OCI-LY3 (cell line): Measurements from ENCODE around the gene SH2B3.

Source experiments
- H2AFZ ChIP-seq: fragments of 200-600, 300-600 bp; shearing (Covaris generic); 2 replicates; pipeline ENCODE4 v1.6.0; 2014; ENCODE audit warnings: antibody characterized with exemption, low read depth, low read length
- H3K27ac ChIP-seq: fragments of 200-600, 300-600 bp; sonication (generic); 2 replicates; pipeline ENCODE4 v1.5.1; 2014; ENCODE audit warnings: mild to moderate bottlenecking, low read length, moderate library complexity, mixed read lengths
- H3K27me3 ChIP-seq: fragments of 200-600, 300-600 bp; sonication (generic); 2 replicates; pipeline ENCODE4 v1.6.1; 2014; ENCODE audit warnings: low read depth, low read length, mixed read lengths
- H3K36me3 ChIP-seq: fragments of 200-600, 300-600 bp; sonication (generic); replicated peaks from 2 replicates; pipeline ENCODE3; 2014; ENCODE audit warnings: low read depth, low read length, mixed read lengths
- H3K4me1 ChIP-seq: fragments of 300-600, 200-600 bp; sonication (generic); 2 replicates; pipeline ENCODE4 v1.6.1; 2014; ENCODE audit warnings: low read length, mixed read lengths
- H3K4me2 ChIP-seq: fragments of 200-600, 300-600 bp; sonication (generic); 2 replicates; pipeline ENCODE4 v1.6.1; 2014; ENCODE audit warnings: low read length, mixed read lengths
- H3K4me3 ChIP-seq: fragments of 300-600, 200-600 bp; sonication (generic); 2 replicates; pipeline ENCODE4 v1.5.1; 2014; ENCODE audit warnings: antibody characterized with exemption, mild to moderate bottlenecking, low read length, moderate library complexity
- H3K79me2 ChIP-seq: fragments of 300-600, 200-600 bp; shearing (Covaris generic); 2 replicates; pipeline ENCODE4 v1.6.1; 2014; ENCODE audit warnings: mild to moderate bottlenecking, low read length, mixed read lengths
- H3K9ac ChIP-seq: fragments of 300-600, 200-600 bp; shearing (Covaris generic); 2 replicates; pipeline ENCODE4 v1.6.0; 2014; ENCODE audit warnings: mild to moderate bottlenecking, low read length, moderate library complexity
- H3K9me3 ChIP-seq: fragments of 200-600, 300-600 bp; shearing (Covaris generic); 2 replicates; pipeline ENCODE4 v1.6.1; 2014; ENCODE audit warnings: low read length, mixed read lengths; ENCODE audit not compliant: insufficient read depth
- H4K20me1 ChIP-seq: fragments of 200-600, 300-600 bp; sonication (generic); 2 replicates; pipeline ENCODE4 v1.6.1; 2016; ENCODE audit warnings: low read length, mixed read lengths; ENCODE audit not compliant: insufficient read depth
- CTCF ChIP-seq: fragments of 200-600, 300-600 bp; sonication (generic); IDR thresholded peaks from 2 replicates; pipeline ENCODE4 v1.5.1; 2014; ENCODE audit warnings: antibody characterized with exemption, low read length, low read depth
- EZH2phosphoT487 ChIP-seq: fragments of 200-600 bp; shearing (Covaris generic); IDR thresholded peaks from 2 replicates; pipeline ENCODE4 v1.6.1; 2018; ENCODE audit warnings: antibody characterized with exemption, mixed run types, low read depth

SH2B3 gene

GRCh38 chr12:111414711-111415252, 9.1 kb downstream of the SH2B3 start:
- Histone ChIP-seq H3K36me3 (peaks cover 9% of the 10 kb centered on the region), H3K4me2 (no peak overlapping the region), H4K20me1 (peaks cover 80% of the 10 kb centered on the region), H3K27me3 (no peaks in the 10 kb centered on the region), H3K9ac (no peak overlapping the region), H3K4me1 (0 out of 2 replicates have a peak, but pooled peaks cover 3% of the 10 kb centered on the region), H3K27ac (no peak overlapping the region), H3K79me2 (peaks cover 53% of the 10 kb centered on the region), H2AFZ (no peak overlapping the region), H3K9me3 (no peaks in the 10 kb centered on the region), H3K4me3 (no peak overlapping the region)
- TF ChIP-seq CTCF (no peak), EZH2phosphoT487 (no peak)

GRCh38 chr12:111417290-111417689, 11.6 kb downstream of the SH2B3 start:
- no peak overlapping the region for H3K27ac ChIP-seq
- H3K27me3 ChIP-seq: no peaks in the 10 kb centered on the region
- no peak overlapping the region for H3K9ac ChIP-seq
- no peak overlapping the region for H3K4me2 ChIP-seq
- H3K36me3 ChIP-seq: peaks cover 17% of the 10 kb centered on the region
- H3K4me1 ChIP-seq: no peaks in the 10 kb centered on the region
- H2AFZ ChIP-seq: no peak overlapping the region
- H3K9me3 ChIP-seq: no peaks in the 10 kb centered on the region
- no peak overlapping the region for H3K4me3 ChIP-seq
- H4K20me1 ChIP-seq: peaks cover 72% of the 10 kb centered on the region
- TF ChIP-seq CTCF (no peak), EZH2phosphoT487 (no peak)
- peaks cover 28% of the 10 kb centered on the region for H3K79me2 ChIP-seq

- H3K27me3 ChIP-seq: no peaks in the 10 kb centered on the region
- no peak overlapping the region for H3K9ac ChIP-seq
- no peak overlapping the region for H2AFZ ChIP-seq
- H3K9me3 ChIP-seq: no peaks in the 10 kb centered on the region
- no peaks in the 10 kb centered on the region for H3K4me1 ChIP-seq
- TF ChIP-seq EZH2phosphoT487 (no peak), CTCF (no peak)
- no peak overlapping the region for H3K4me3 ChIP-seq
- no peak overlapping the region for H3K27ac ChIP-seq
- H3K36me3 ChIP-seq: peaks cover 17% of the 10 kb centered on the region
- H4K20me1 ChIP-seq: peaks cover 68% of the 10 kb centered on the region
- H3K79me2 ChIP-seq: peaks cover 24% of the 10 kb centered on the region
- no peak overlapping the region for H3K4me2 ChIP-seq
Observed at GRCh38 chr12:111417784-111418593, 12.3 kb downstream of the SH2B3 start.

GRCh38 chr12:111418594-111418880, 12.8 kb downstream of the SH2B3 start:
- no peak overlapping the region for H3K27ac ChIP-seq
- H2AFZ ChIP-seq: no peak overlapping the region
- H3K36me3 ChIP-seq: peaks cover 17% of the 10 kb centered on the region
- no peaks in the 10 kb centered on the region for H3K27me3 ChIP-seq
- no peaks in the 10 kb centered on the region for H3K4me1 ChIP-seq
- H3K9ac ChIP-seq: no peak overlapping the region
- H3K9me3 ChIP-seq: no peaks in the 10 kb centered on the region
- peaks cover 63% of the 10 kb centered on the region for H4K20me1 ChIP-seq
- peaks cover 20% of the 10 kb centered on the region for H3K79me2 ChIP-seq
- no peak overlapping the region for H3K4me2 ChIP-seq
- TF ChIP-seq CTCF (no peak), EZH2phosphoT487 (no peak)
- no peak overlapping the region for H3K4me3 ChIP-seq
